ENCODE measurements around the gene GDI1. TPM values are rescaled to one million over a fixed set of nuclear protein-coding genes. Genes with fewer than 3 reads are reported as not detected.

GDI1 gene
- total RNA-seq, 4 donors from 2014 or later: 64.9 to 115 (median 73.6) TPM

GRCh38 chrX:154459832-154460231 lies 22.9 kb downstream of the GDI1 start:
- Histone ChIP-seq H3K27me3 (no peaks in the 10 kb centered on the region), H3K4me3 (peak overlapping the region; percentile 62), H3K27ac (no peak overlapping the region), H3K4me1 (peaks cover 20% of the 10 kb centered on the region), H3K36me3 (peaks cover 28% of the 10 kb centered on the region), H3K9me3 (no peaks in the 10 kb centered on the region)
- TF ChIP-seq POLR2AphosphoS5 (IDR thresholded peaks at IDR 0.05) (no peak), EP300 (IDR thresholded peaks at IDR 0.05) (no peak), POLR2A (IDR thresholded peaks at IDR 0.05) (no peak), CTCF (IDR thresholded peaks at IDR 0.05) (no peak)
- 59% methylated on average over 8 of the region's 14 CpGs for WGBS
- DNase-seq (ENCODE audit: low spot score in 2 of 2): no peak

GRCh38 chrX:154460326-154460725 lies 23.4 kb downstream of the GDI1 start:
- DNase-seq (ENCODE audit: low spot score in 2 of 2): no peak
- Histone ChIP-seq H3K9me3 (no peaks in the 10 kb centered on the region), H3K36me3 (peaks cover 32% of the 10 kb centered on the region), H3K4me3 (peak overlapping the region; percentile 62), H3K4me1 (peaks cover 20% of the 10 kb centered on the region), H3K27me3 (no peaks in the 10 kb centered on the region), H3K27ac (no peak overlapping the region)
- WGBS: 60% methylated on average over 2 of the region's 26 CpGs
- TF ChIP-seq POLR2AphosphoS5 (IDR thresholded peaks at IDR 0.05): no peak
- no peak for TF ChIP-seq CTCF (IDR thresholded peaks at IDR 0.05)
- TF ChIP-seq EP300 (IDR thresholded peaks at IDR 0.05): no peak
- no peak for TF ChIP-seq POLR2A (IDR thresholded peaks at IDR 0.05)

GRCh38 chrX:154462396-154462795 lies 25.4 kb downstream of the GDI1 start:
- H3K4me3 ChIP-seq: no peak overlapping the region
- peaks cover 52% of the 10 kb centered on the region for H3K36me3 ChIP-seq
- WGBS: 76% methylated on average over 6 of the region's 8 CpGs
- TF ChIP-seq POLR2AphosphoS5 (IDR thresholded peaks at IDR 0.05): no peak
- TF ChIP-seq CTCF (IDR thresholded peaks at IDR 0.05): no peak
- no peak for TF ChIP-seq EP300 (IDR thresholded peaks at IDR 0.05)
- TF ChIP-seq POLR2A (IDR thresholded peaks at IDR 0.05): no peak
- H3K4me1 ChIP-seq: peaks cover 20% of the 10 kb centered on the region
- no peak for DNase-seq (ENCODE audit: low spot score in 2 of 2)
- H3K27ac ChIP-seq: no peak overlapping the region
- no peaks in the 10 kb centered on the region for H3K27me3 ChIP-seq
- no peaks in the 10 kb centered on the region for H3K9me3 ChIP-seq

- TF ChIP-seq POLR2A (IDR thresholded peaks at IDR 0.05): no peak
- TF ChIP-seq POLR2AphosphoS5 (IDR thresholded peaks at IDR 0.05): no peak
- TF ChIP-seq CTCF (IDR thresholded peaks at IDR 0.05): no peak
- 86% methylated on average over 13 of the region's 36 CpGs for WGBS
- no peak overlapping the region for H3K27ac ChIP-seq
- no peaks in the 10 kb centered on the region for H3K27me3 ChIP-seq
- no peak overlapping the region for H3K4me3 ChIP-seq
- H3K36me3 ChIP-seq: peaks cover 65% of the 10 kb centered on the region
- DNase-seq (ENCODE audit: low spot score in 2 of 2): no peak
- no peaks in the 10 kb centered on the region for H3K9me3 ChIP-seq
- H3K4me1 ChIP-seq: peaks cover 20% of the 10 kb centered on the region
Observed at GRCh38 chrX:154463611-154464220, 26.8 kb downstream of the GDI1 start.

GRCh38 chrX:154464806-154465365 lies 27.9 kb downstream of the GDI1 start:
- Histone ChIP-seq H3K36me3 (peaks cover 77% of the 10 kb centered on the region), H3K27ac (no peak overlapping the region)
- 84% methylated on average over 12 of the region's 28 CpGs for WGBS

More at GRCh38 chrX:154464806-154465365, 27.9 kb downstream of the GDI1 start:
- H3K4me3 ChIP-seq: no peak overlapping the region
- no peak for DNase-seq (ENCODE audit: low spot score in 2 of 2)
- peaks cover 11% of the 10 kb centered on the region for H3K4me1 ChIP-seq
- H3K27me3 ChIP-seq: no peaks in the 10 kb centered on the region
- TF ChIP-seq POLR2AphosphoS5 (IDR thresholded peaks at IDR 0.05): no peak
- no peak for TF ChIP-seq POLR2A (IDR thresholded peaks at IDR 0.05)
- TF ChIP-seq CTCF (IDR thresholded peaks at IDR 0.05): no peak
- TF ChIP-seq EP300 (IDR thresholded peaks at IDR 0.05): no peak
- no peaks in the 10 kb centered on the region for H3K9me3 ChIP-seq
